ENCODE results near the gene FAM169A. TPM values are rescaled to one million over a fixed set of nuclear protein-coding genes. Genes with fewer than 3 reads are reported as not detected.
"Not testable (repeated sequence)": the region's sequence is repeated elsewhere in the genome, so short reads cannot be mapped to it uniquely, and the experiment has no call there.

FAM169A gene
- total RNA-seq, 1 experiment from 2014 or later: 23.2 TPM

- H3K79me2 ChIP-seq (ENCODE audit: insufficient read depth, low read length); H3K36me3 ChIP-seq (ENCODE audit: control insufficient read depth in 1 of 2, insufficient read depth in 2 of 2, low read length in 2 of 2); CTCF ChIA-PET; DNase-seq (ENCODE audit: low read depth, low spot score); H3K4me3 ChIP-seq (replicated peaks in 1 of 2; ENCODE audit: low read depth in 1 of 2, low read length in 2 of 2); RAD21 ChIA-PET (ENCODE audit: low non-redundant PET in 1 of 2, low total read pairs in 2 of 2, uncharacterized antibody in 2 of 2, unreplicated experiment in 2 of 2); intact Hi-C loops (cut with micrococcal nuclease); ATAC-seq; H3K4me1 ChIP-seq (ENCODE audit: control insufficient read depth in 1 of 2, insufficient read depth in 2 of 2, low read length in 2 of 2); H3K27me3 ChIP-seq (ENCODE audit: insufficient read depth, low read length); H2AFZ ChIP-seq (ENCODE audit: low read depth, low read length, poor library complexity, severe bottlenecking); BruUV-seq (replicated peaks); H3K27ac ChIP-seq (ENCODE audit: low read depth, low read length); POLR2A ChIA-PET; H3K9ac ChIP-seq (ENCODE audit: low read length); H3K9me3 ChIP-seq (ENCODE audit: control insufficient read depth in 1 of 2, insufficient read depth in 1 of 2, low read depth in 1 of 2, low read length in 2 of 2); H3K9me2 ChIP-seq (ENCODE audit: insufficient read depth); H4K20me1 ChIP-seq (ENCODE audit: insufficient read depth); H3K4me2 ChIP-seq (ENCODE audit: low read length): not testable (repeated sequence)
Measured at GRCh38 chr5:74791669-74792068, 74.5 kb downstream of the FAM169A start.

GRCh38 chr5:74787424-74787823 lies 78.8 kb downstream of the FAM169A start:
- Histone ChIP-seq H3K9me3 (ENCODE audit: control insufficient read depth in 1 of 2, insufficient read depth in 1 of 2, low read depth in 1 of 2, low read length in 2 of 2) (no peaks in the 10 kb centered on the region), H3K4me2 (ENCODE audit: low read length) (no peak overlapping the region), H2AFZ (ENCODE audit: low read depth, low read length, poor library complexity, severe bottlenecking) (no peak overlapping the region), H4K20me1 (ENCODE audit: insufficient read depth) (no peaks in the 10 kb centered on the region), H3K36me3 (ENCODE audit: control insufficient read depth in 1 of 2, insufficient read depth in 2 of 2, low read length in 2 of 2) (peaks cover 2 to 5% of the 10 kb centered on the region in 2 experiments; a peak in 2 of 4 replicates), H3K27ac (ENCODE audit: low read depth, low read length) (no peak overlapping the region), H3K9me2 (ENCODE audit: insufficient read depth) (no peaks in the 10 kb centered on the region), H3K27me3 (ENCODE audit: insufficient read depth, low read length) (no peaks in the 10 kb centered on the region), H3K4me1 (ENCODE audit: control insufficient read depth in 1 of 2, insufficient read depth in 2 of 2, low read length in 2 of 2) (no peaks in the 10 kb centered on the region), H3K79me2 (ENCODE audit: insufficient read depth, low read length) (no peaks in the 10 kb centered on the region), H3K9ac (ENCODE audit: low read length) (no peak overlapping the region), H3K4me3 (replicated peaks in 1 of 2; ENCODE audit: low read depth in 1 of 2, low read length in 2 of 2) (no peak overlapping the region)
- DNase-seq (ENCODE audit: low read depth, low spot score): no peak
- no TSS peak for BruUV-seq (replicated peaks)
- TF ChIP-seq SIN3A (IDR thresholded peaks at IDR 0.05; ENCODE audit: low read depth): no peak
- no peak for TF ChIP-seq ATF3 (IDR thresholded peaks at IDR 0.05)
- TF ChIP-seq EGR1 (IDR thresholded peaks at IDR 0.05; ENCODE audit: low read depth): no peak
- intact Hi-C loops (cut with micrococcal nuclease): no loop called here
- ChIA-PET POLR2A (no interaction called here), RAD21 (ENCODE audit: low non-redundant PET in 1 of 2, low total read pairs in 2 of 2, uncharacterized antibody in 2 of 2, unreplicated experiment in 2 of 2) (no interaction called here), CTCF (no interaction called here)
- ATAC-seq: no peak

- ATAC-seq (no peak), DNase-seq (ENCODE audit: low read depth, low spot score) (no peak)
- H4K20me1 ChIP-seq (ENCODE audit: insufficient read depth): no peaks in the 10 kb centered on the region
- no peak overlapping the region for H2AFZ ChIP-seq (ENCODE audit: low read depth, low read length, poor library complexity, severe bottlenecking)
- no peak overlapping the region for H3K27ac ChIP-seq (ENCODE audit: low read depth, low read length)
- no peaks in the 10 kb centered on the region for H3K4me1 ChIP-seq (ENCODE audit: control insufficient read depth in 1 of 2, insufficient read depth in 2 of 2, low read length in 2 of 2)
- BruUV-seq (replicated peaks): no TSS peak
- ChIA-PET RAD21 (ENCODE audit: low non-redundant PET in 1 of 2, low total read pairs in 2 of 2, uncharacterized antibody in 2 of 2, unreplicated experiment in 2 of 2) (no interaction called here), POLR2A (no interaction called here), CTCF (no interaction called here)
- no peaks in the 10 kb centered on the region for H3K27me3 ChIP-seq (ENCODE audit: insufficient read depth, low read length)
- no peaks in the 10 kb centered on the region for H3K79me2 ChIP-seq (ENCODE audit: insufficient read depth, low read length)
- intact Hi-C loops (cut with micrococcal nuclease): no loop called here
- H3K9me2 ChIP-seq (ENCODE audit: insufficient read depth): no peaks in the 10 kb centered on the region
- no peak for TF ChIP-seq CEBPB (IDR thresholded peaks at IDR 0.05; ENCODE audit: low read depth)
- no peak for TF ChIP-seq FOSL1 (IDR thresholded peaks at IDR 0.05; ENCODE audit: low read depth)
- TF ChIP-seq POLR2A (IDR thresholded peaks at IDR 0.05; ENCODE audit: borderline replicate concordance, extremely low read depth, insufficient read depth, insufficient read length): no peak
- no peak overlapping the region for H3K4me3 ChIP-seq (replicated peaks in 1 of 2; ENCODE audit: low read depth in 1 of 2, low read length in 2 of 2)
- no peak overlapping the region for H3K4me2 ChIP-seq (ENCODE audit: low read length)
- no peaks in the 10 kb centered on the region for H3K9me3 ChIP-seq (ENCODE audit: control insufficient read depth in 1 of 2, insufficient read depth in 1 of 2, low read depth in 1 of 2, low read length in 2 of 2)
- peaks cover 2% of the 10 kb centered on the region in 2 experiments; a peak in 2 of 4 replicates for H3K36me3 ChIP-seq (ENCODE audit: control insufficient read depth in 1 of 2, insufficient read depth in 2 of 2, low read length in 2 of 2)
- H3K9ac ChIP-seq (ENCODE audit: low read length): no peak overlapping the region
Measured at GRCh38 chr5:74786851-74787250, 79.3 kb downstream of the FAM169A start.
